ENCODE measurements around the gene NOP56. TPM values are rescaled to one million over a fixed set of nuclear protein-coding genes. Genes with fewer than 3 reads are reported as not detected.

Gene NOP56
- total RNA-seq, 1 donor from 2014 or later, result 517 TPM

DNA sequence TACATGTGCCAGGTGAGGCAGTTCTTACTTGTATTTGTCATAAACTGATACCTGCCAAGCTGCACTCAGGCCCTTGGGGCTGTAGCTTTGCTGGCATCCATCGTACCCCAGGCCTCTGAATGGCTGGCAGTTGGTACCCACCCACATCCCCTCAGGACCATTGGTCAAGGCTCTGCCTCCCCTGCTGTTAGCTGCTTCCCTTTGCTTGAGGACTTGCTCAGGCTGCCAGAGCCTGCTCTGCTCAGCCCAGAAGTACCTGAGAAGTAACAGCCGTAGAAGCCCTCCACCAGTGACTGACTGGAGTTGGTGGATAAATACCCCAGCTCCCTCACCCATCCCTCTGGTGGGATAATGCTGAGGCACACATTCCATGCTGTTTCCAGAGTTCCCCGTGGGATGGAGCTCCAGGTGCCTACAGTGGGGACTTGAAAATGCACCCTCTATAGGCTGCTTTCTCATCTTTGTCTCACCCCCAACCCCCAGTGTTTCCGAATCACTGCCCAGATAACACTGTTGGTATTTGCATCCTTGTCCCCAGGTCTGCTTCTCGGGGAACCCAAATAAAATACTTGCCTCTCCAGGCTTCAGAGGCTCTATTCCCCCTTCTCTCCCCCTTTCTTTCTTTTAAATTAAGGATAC, 47.5 kb downstream of the NOP56 start:
- no peak for DNase-seq (ENCODE audit: low read depth, low spot score)

DNA sequence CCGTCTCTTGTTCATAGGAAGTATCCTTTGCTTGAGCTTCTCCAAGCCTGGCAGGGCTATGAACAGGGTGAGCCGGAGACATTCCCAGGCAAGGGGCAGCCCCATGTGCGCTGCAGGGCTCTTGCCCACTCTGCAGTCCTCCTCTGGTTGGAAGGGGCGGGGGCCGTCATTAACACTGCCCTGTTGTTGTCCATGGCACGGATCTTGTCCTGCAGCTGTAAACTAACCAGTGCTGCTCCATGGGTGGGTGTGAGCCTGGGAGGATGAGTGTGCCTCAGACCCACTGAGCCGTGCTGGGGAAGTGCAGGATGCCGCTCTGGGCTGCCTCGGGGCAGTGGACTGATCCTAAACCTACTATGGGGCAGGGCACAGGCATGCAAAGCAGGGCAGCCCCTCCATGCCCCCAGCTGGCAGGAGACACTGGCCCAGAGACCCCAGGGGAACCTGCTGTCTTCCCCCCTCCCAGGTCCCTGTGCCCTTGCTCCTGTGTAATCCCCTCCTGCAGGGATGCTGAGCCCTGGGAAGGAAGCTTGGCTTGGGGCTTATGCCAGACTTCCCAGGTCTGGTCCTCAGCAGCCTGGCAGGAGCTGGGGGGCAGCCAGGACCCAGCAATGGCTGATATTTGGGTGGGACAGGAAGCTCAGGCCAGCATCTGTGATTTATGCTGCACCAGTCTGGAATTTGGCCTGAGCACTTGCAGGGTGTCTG, 48.6 kb downstream of the NOP56 start:
- no peak overlapping the region for H3K27ac Mint-ChIP-seq (ENCODE audit: unreplicated experiment)
- no peaks in the 10 kb centered on the region for H3K36me3 Mint-ChIP-seq (ENCODE audit: low read depth)
- TF ChIP-seq, protein P1, sequence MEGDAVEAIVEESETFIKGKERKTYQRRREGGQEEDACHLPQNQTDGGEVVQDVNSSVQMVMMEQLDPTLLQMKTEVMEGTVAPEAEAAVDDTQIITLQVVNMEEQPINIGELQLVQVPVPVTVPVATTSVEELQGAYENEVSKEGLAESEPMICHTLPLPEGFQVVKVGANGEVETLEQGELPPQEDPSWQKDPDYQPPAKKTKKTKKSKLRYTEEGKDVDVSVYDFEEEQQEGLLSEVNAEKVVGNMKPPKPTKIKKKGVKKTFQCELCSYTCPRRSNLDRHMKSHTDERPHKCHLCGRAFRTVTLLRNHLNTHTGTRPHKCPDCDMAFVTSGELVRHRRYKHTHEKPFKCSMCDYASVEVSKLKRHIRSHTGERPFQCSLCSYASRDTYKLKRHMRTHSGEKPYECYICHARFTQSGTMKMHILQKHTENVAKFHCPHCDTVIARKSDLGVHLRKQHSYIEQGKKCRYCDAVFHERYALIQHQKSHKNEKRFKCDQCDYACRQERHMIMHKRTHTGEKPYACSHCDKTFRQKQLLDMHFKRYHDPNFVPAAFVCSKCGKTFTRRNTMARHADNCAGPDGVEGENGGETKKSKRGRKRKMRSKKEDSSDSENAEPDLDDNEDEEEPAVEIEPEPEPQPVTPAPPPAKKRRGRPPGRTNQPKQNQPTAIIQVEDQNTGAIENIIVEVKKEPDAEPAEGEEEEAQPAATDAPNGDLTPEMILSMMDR (conservative IDR thresholded peaks at IDR 0.05), result no peak
- H3K4me3 Mint-ChIP-seq, result no peak overlapping the region
- H3K4me1 Mint-ChIP-seq, result peaks cover 4% of the 10 kb centered on the region
- no peak for DNase-seq (ENCODE audit: low read depth, low spot score)
- H3K9me3 Mint-ChIP-seq, result no peaks in the 10 kb centered on the region
- peaks cover 50% of the 10 kb centered on the region for H3K27me3 Mint-ChIP-seq (ENCODE audit: low read depth)

More for the DNA sequence above, 47.5 kb downstream of the NOP56 start:
- Mint-ChIP-seq H3K27ac (ENCODE audit: unreplicated experiment) (no peak overlapping the region), H3K27me3 (ENCODE audit: low read depth) (peaks cover 59% of the 10 kb centered on the region), H3K9me3 (no peaks in the 10 kb centered on the region), H3K4me1 (peaks cover 7% of the 10 kb centered on the region), H3K4me3 (no peak overlapping the region), H3K36me3 (ENCODE audit: low read depth) (peaks cover 1% of the 10 kb centered on the region)
- TF ChIP-seq, protein P1 (conservative IDR thresholded peaks at IDR 0.05), result no peak

DNA sequence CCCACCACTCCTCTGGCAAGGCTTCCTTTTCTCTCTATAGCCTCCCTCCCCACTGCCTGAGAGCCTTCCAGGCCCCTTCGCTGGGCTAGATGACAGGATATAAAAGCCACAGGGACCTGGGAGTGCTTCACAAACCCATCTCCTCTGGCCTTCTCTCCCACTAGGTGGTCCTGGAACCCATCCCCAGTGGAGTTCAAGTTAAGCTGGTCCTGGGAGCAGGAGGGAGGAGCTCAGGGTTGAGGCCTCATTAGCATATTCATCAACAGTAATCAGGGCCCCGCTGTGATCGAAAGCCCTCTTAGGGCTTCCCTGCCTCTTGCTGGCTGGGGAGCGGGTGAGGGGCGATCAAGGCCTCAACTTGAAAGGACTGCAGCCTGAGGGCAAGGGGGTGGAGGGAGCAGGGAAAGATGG, 49.2 kb downstream of the NOP56 start:
- H3K4me3 Mint-ChIP-seq, result no peak overlapping the region
- peaks cover 4% of the 10 kb centered on the region for H3K4me1 Mint-ChIP-seq
- peaks cover 46% of the 10 kb centered on the region for H3K27me3 Mint-ChIP-seq (ENCODE audit: low read depth)
- TF ChIP-seq, protein P1 (conservative IDR thresholded peaks at IDR 0.05), result no peak
- no peaks in the 10 kb centered on the region for H3K36me3 Mint-ChIP-seq (ENCODE audit: low read depth)
- no peak overlapping the region for H3K27ac Mint-ChIP-seq (ENCODE audit: unreplicated experiment)
- no peaks in the 10 kb centered on the region for H3K9me3 Mint-ChIP-seq
- DNase-seq (ENCODE audit: low read depth, low spot score), result no peak

DNA sequence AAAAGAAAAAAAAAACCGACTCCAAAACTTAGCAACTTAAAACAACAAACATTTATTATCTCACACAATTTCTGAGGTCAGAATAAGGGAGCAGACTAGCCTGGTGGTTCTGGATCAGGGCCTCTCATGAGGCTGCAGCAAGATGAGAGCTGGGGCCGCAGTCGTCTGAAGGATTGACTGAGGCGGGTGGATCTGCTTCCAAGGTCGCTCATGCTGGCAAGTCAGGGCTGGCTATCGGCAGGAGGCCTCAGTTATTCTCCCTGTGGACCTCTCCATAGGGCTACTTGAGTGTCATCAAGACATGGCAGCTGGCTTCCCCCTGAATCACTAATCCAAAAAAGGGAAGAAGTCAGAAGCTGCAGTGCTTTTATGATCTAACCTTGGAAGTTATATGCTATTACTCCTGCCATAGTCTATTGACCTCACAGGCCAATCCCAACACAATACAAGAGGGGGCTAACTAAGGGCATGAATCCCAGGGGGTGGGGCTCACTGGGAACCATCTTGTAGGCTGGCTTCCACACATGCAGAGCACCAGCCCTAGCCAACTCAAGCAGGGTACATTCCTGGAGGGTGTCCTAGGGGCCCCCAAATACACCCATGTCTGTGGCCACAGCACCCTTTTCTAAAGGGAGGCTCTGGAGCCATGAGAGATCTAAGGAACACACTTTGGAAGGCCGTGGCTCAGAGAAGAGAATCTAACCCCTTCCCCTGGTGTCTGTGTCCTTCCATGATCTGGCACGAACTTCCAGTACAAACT, 51.5 kb downstream of the NOP56 start:
- Mint-ChIP-seq H3K4me1 (peaks cover 4% of the 10 kb centered on the region), H3K9me3 (no peaks in the 10 kb centered on the region), H3K36me3 (ENCODE audit: low read depth) (no peaks in the 10 kb centered on the region), H3K27ac (ENCODE audit: unreplicated experiment) (no peak overlapping the region), H3K27me3 (ENCODE audit: low read depth) (peaks cover 42% of the 10 kb centered on the region), H3K4me3 (no peak overlapping the region)
- TF ChIP-seq, protein P1 (conservative IDR thresholded peaks at IDR 0.05), result no peak
- no peak for DNase-seq (ENCODE audit: low read depth, low spot score)

DNA sequence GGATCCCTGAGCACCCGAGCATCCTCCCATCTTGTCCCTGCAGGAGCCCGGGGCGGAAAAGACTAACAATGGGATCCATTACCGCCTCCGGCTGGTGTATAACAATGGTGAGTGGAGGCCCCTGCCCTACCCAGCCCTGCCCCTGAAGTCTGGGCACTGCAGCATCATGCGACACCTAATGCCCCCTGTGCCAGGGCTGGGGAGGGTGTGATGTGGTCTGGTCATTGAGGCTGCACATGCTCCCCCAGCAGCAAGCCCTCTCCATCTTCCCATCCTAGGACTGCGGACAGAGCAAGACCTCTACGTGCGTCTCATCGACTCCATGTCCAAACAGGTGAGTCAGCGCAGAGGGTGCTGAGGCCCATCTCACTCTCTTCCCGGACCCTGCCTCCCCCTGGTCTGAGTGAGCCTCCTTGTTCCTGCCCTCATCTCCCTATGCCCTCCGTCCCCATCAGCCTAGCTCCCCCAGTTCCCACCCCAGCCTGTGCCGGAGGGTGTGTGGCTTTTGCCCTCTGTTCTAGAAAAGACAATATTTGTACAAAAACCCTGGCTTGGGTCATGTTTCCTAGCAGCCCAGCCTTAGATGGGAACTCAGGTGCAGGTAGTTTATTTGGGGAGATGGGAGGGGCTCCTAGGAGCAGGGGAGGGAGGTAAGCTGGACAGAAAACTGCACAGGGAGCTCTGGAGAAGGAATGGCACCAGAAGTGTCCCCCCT, 53.7 kb downstream of the NOP56 start:
- Mint-ChIP-seq H3K9me3 (no peaks in the 10 kb centered on the region), H3K36me3 (ENCODE audit: low read depth) (no peaks in the 10 kb centered on the region), H3K4me1 (peaks cover 4% of the 10 kb centered on the region), H3K27me3 (ENCODE audit: low read depth) (peaks cover 37% of the 10 kb centered on the region), H3K4me3 (no peak overlapping the region), H3K27ac (ENCODE audit: unreplicated experiment) (no peak overlapping the region)
- DNase-seq (ENCODE audit: low read depth, low spot score), result no peak
- TF ChIP-seq, protein P1 (conservative IDR thresholded peaks at IDR 0.05), result no peak

All from neural crest cell (in vitro differentiated cells).